Caco-2 (cell line): ENCODE results near the gene SUB1. TPM values are rescaled to one million over a fixed set of nuclear protein-coding genes. Genes with fewer than 3 reads are reported as not detected.
A peak's percentile ranks its signal among the peaks of the same experiment; 100 is the strongest.

ENCODE experiments used
- BruUV-seq: library from RNA; stranded (reverse); fragments of 400-500 nt; replicated peaks from 2 replicates; lab custom pipeline; 2021; lab: Mats Ljungman, UMichigan
- CTCF ChIA-PET: fragments of 300-600 bp; sonication (Branson Sonifier 250); formaldehyde crosslinking; loops from one replicate; lab custom pipeline; 2022; ENCODE audit warnings: antibody characterized with exemption; lab: Charles Lee
- POLR2A ChIA-PET: fragments of 300-600 bp; sonication (Branson Sonifier 250); formaldehyde crosslinking; loops from one replicate; lab custom pipeline; 2022; ENCODE audit warnings: antibody characterized with exemption; lab: Charles Lee
- DNase-seq, 2 experiments: peaks; one replicate each; pipeline versions ENCODE4 v3.0.0 to v3.0.0-alpha.2; 2020 to 2022
- H3K27me3 ChIP-seq: replicated peaks from 2 replicates; pipeline ENCODE4 v1.6.0; 2011; ENCODE audit warnings: low read length; ENCODE audit not compliant: control insufficient read depth, insufficient read depth
- H3K36me3 ChIP-seq: 2 replicates; pipeline ENCODE4 v1.5.1; 2011; ENCODE audit warnings: low read length; ENCODE audit not compliant: control insufficient read depth, insufficient read depth
- H3K4me1 ChIP-seq: fragments of 250-450 bp; sonication (Bioruptor Pico); 2 replicates; pipeline ENCODE4 v1.5.1; 2020; ENCODE audit warnings: mild to moderate bottlenecking
- H3K4me3 ChIP-seq: 2 replicates; pipeline ENCODE4 v1.5.1; 2011; ENCODE audit warnings: low read depth, mild to moderate bottlenecking, control low read depth, low read length
- H3K9me3 ChIP-seq: fragments of 250-450 bp; sonication (Bioruptor Pico); 2 replicates; pipeline ENCODE4 v1.5.1; 2020; ENCODE audit warnings: mild to moderate bottlenecking, moderate library complexity
- H3K27ac Mint-ChIP-seq: one replicate; pipeline ENCODE4 v1.8.0; 2022; ENCODE audit warnings: mixed read lengths; ENCODE audit not compliant: unreplicated experiment
- H3K27me3 Mint-ChIP-seq: one replicate; pipeline ENCODE4 v1.8.0; 2022; ENCODE audit warnings: mixed read lengths; ENCODE audit not compliant: insufficient read depth, unreplicated experiment
- H3K36me3 Mint-ChIP-seq: one replicate; pipeline ENCODE4 v1.8.0; 2022; ENCODE audit warnings: mild to moderate bottlenecking, mixed read lengths; ENCODE audit not compliant: insufficient read depth, unreplicated experiment
- H3K4me1 Mint-ChIP-seq: one replicate; pipeline ENCODE4 v1.8.0; 2022; ENCODE audit warnings: low read depth, mixed read lengths; ENCODE audit not compliant: unreplicated experiment
- H3K4me3 Mint-ChIP-seq: one replicate; pipeline ENCODE4 v1.8.0; 2022; ENCODE audit warnings: mild to moderate bottlenecking, moderate library complexity, mixed read lengths; ENCODE audit not compliant: unreplicated experiment
- H3K9me3 Mint-ChIP-seq: one replicate; pipeline ENCODE4 v1.8.0; 2022; ENCODE audit warnings: mixed read lengths; ENCODE audit not compliant: unreplicated experiment
- intact Hi-C: fragments of 100-400 bp; cut with micrococcal nuclease; formaldehyde crosslinking; loops from one replicate; pipeline ENCODE4 v1.10.0; 2022; ENCODE audit not compliant: unreplicated experiment
- total RNA-seq: library from RNA; stranded (reverse); gene quantifications from 2 replicates; pipeline ENCODE4 v1.2.3, GENCODE V29; 2022
- TF ChIP-seq, protein P1 (sequence below), 2 experiments: fragments of 200-600 bp in 1 of 2; IDR thresholded peaks; 1 replicate in 1 of 2; 2 replicates in 1 of 2; pipeline versions ENCODE4 v1.5.1 to v1.8.0; 2011 to 2022; ENCODE audit warnings: antibody characterized with exemption in 1 of 2, control low read depth in 1 of 2, inconsistent platforms in 1 of 2, low read depth in 1 of 2, low read length in 1 of 2, mild to moderate bottlenecking in 1 of 2, moderate library complexity in 1 of 2; ENCODE audit not compliant: insufficient read depth in 1 of 2, severe bottlenecking in 1 of 2, unreplicated experiment in 1 of 2

SUB1 gene
- total RNA-seq, 1 experiment from 2014 or later = 281 TPM

DNA sequence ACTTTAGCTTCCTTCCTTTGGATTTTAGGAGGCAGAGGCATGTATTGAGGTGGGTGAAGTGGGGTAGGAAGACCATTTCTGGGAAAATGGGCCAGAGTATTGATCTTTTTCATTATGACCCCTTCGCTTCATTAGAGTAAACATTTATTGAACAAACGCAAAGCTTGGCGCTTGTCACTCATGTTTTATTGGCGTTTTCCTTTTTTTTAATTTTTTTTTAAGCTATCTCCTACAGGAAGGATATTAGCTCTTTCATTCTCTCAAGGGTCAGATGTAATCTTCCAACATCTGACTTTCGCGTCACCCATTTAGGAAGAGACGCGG is 273 bp upstream of the SUB1 start:
- ChIA-PET POLR2A (interaction anchor here (0.6 to 0.7 kb wide), 2 partner anchors 9 to 111 kb away, joined by 3 to 4 read pairs; no protein-coding TSS in a partner anchor), CTCF (interaction anchor here (0.6 kb wide), 1 partner anchor 95 kb away, joined by 3 read pairs; no protein-coding TSS in a partner anchor)
- peaks cover 2% of the 10 kb centered on the region for H3K27me3 Mint-ChIP-seq
- peak overlapping the region; percentile 91 for H3K27ac Mint-ChIP-seq
- peaks cover 7% of the 10 kb centered on the region for H3K4me1 Mint-ChIP-seq
- Histone ChIP-seq H3K9me3 (no peaks in the 10 kb centered on the region), H3K4me3 (peak overlapping the region; percentile 100), H3K4me1 (peaks cover 16% of the 10 kb centered on the region), H3K27me3 (no peaks in the 10 kb centered on the region), H3K36me3 (no peaks in the 10 kb centered on the region)
- TF ChIP-seq, protein P1, sequence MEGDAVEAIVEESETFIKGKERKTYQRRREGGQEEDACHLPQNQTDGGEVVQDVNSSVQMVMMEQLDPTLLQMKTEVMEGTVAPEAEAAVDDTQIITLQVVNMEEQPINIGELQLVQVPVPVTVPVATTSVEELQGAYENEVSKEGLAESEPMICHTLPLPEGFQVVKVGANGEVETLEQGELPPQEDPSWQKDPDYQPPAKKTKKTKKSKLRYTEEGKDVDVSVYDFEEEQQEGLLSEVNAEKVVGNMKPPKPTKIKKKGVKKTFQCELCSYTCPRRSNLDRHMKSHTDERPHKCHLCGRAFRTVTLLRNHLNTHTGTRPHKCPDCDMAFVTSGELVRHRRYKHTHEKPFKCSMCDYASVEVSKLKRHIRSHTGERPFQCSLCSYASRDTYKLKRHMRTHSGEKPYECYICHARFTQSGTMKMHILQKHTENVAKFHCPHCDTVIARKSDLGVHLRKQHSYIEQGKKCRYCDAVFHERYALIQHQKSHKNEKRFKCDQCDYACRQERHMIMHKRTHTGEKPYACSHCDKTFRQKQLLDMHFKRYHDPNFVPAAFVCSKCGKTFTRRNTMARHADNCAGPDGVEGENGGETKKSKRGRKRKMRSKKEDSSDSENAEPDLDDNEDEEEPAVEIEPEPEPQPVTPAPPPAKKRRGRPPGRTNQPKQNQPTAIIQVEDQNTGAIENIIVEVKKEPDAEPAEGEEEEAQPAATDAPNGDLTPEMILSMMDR (IDR thresholded peaks at IDR 0.05; ENCODE audit: insufficient read depth in 1 of 2, low read depth in 1 of 2, low read length in 1 of 2, severe bottlenecking in 1 of 2, unreplicated experiment in 1 of 2) = no peak
- H3K36me3 Mint-ChIP-seq = peaks cover 40% of the 10 kb centered on the region
- intact Hi-C loops = loop anchor here (1.0 to 5.0 kb wide), 3 partner anchors 11 to 272 kb away; partner anchors contain the start of genes MTMR12 and ZFR
- peak overlapping the region; percentile 93 for H3K4me3 Mint-ChIP-seq
- BruUV-seq = no TSS peak
- H3K9me3 Mint-ChIP-seq = no peaks in the 10 kb centered on the region
- DNase-seq = no peak

DNA sequence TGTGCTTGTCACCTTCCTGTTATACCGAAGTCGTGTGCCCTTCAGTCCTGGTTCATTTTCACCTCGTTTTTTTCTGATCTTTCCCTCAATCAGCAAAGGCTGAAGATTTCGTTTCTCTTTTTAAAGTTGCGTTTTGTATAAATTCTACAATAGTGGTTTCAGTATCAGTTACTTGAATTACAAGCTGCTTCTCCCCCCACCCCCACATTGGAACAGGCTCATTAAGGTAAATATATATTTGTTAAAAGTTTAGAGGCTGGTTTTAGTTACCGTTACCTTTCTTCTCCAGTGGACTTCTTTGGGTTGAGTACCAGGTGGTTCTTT is 881 bp downstream of the SUB1 start:
- intact Hi-C loops = loop anchor here (1.0 to 5.0 kb wide), 3 partner anchors 59 to 144 kb away; partner anchors contain the start of gene ZFR
- peaks cover 16% of the 10 kb centered on the region for H3K4me1 ChIP-seq
- no peaks in the 10 kb centered on the region for H3K9me3 Mint-ChIP-seq
- no TSS peak for BruUV-seq
- peaks cover 2% of the 10 kb centered on the region for H3K27me3 Mint-ChIP-seq
- H3K4me1 Mint-ChIP-seq = peaks cover 7% of the 10 kb centered on the region
- ChIA-PET POLR2A (no interaction called here), CTCF (no interaction called here)
- TF ChIP-seq, protein P1 (IDR thresholded peaks at IDR 0.05; ENCODE audit: insufficient read depth in 1 of 2, low read depth in 1 of 2, low read length in 1 of 2, severe bottlenecking in 1 of 2, unreplicated experiment in 1 of 2) = no peak
- H3K27ac Mint-ChIP-seq = peak overlapping the region; percentile 91
- no peaks in the 10 kb centered on the region for H3K9me3 ChIP-seq
- peak overlapping the region; percentile 100 for H3K4me3 ChIP-seq
- no peak for DNase-seq
- no peaks in the 10 kb centered on the region for H3K27me3 ChIP-seq
- H3K36me3 ChIP-seq = no peaks in the 10 kb centered on the region
- peak overlapping the region; percentile 93 for H3K4me3 Mint-ChIP-seq
- peaks cover 52% of the 10 kb centered on the region for H3K36me3 Mint-ChIP-seq

DNA sequence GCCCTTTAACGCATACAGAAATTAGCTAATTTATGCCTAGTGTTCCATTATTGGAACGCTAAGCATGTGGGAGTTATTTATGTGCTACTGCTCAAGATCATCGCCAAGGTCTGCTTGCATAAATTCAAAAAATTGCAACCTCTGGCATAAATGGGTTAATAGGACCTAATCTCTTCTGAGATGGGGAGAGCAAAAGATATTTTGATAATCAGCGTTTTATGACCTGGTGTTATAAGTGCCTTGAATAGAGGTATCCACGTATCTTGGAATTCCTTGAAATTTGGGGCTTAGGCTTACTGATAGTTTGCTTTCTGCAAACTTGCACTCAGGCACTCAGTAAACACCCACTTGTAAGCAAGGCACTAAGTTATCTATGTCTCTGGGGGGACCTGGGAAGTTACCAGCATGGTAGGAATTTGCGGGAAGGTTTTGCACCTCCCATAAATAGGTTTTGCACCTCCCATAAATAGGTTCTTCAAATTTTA is 1.8 kb downstream of the SUB1 start:
- no TSS peak for BruUV-seq
- CTCF ChIA-PET = no interaction called here

More for the DNA sequence above, 1.8 kb downstream of the SUB1 start:
- TF ChIP-seq, protein P1 (IDR thresholded peaks at IDR 0.05; ENCODE audit: insufficient read depth in 1 of 2, low read depth in 1 of 2, low read length in 1 of 2, severe bottlenecking in 1 of 2, unreplicated experiment in 1 of 2) = no peak
- Mint-ChIP-seq H3K27ac (no peak overlapping the region), H3K4me1 (peaks cover 7% of the 10 kb centered on the region), H3K36me3 (peaks cover 60% of the 10 kb centered on the region), H3K9me3 (no peaks in the 10 kb centered on the region), H3K27me3 (peaks cover 2% of the 10 kb centered on the region), H3K4me3 (peak overlapping the region; percentile 93)
- H3K4me3 ChIP-seq = no peak overlapping the region
- H3K27me3 ChIP-seq = no peaks in the 10 kb centered on the region
- intact Hi-C loops = loop anchor here (2.0 to 5.0 kb wide), 2 partner anchors 60 to 145 kb away; partner anchors contain the start of gene ZFR
- POLR2A ChIA-PET = no interaction called here
- H3K4me1 ChIP-seq = peaks cover 16% of the 10 kb centered on the region
- H3K9me3 ChIP-seq = no peaks in the 10 kb centered on the region
- no peak for DNase-seq
- no peaks in the 10 kb centered on the region for H3K36me3 ChIP-seq
